GM19395 (cell line): ENCODE results near the gene CAMTA1.

Experiments
- ATAC-seq: cut with Tn5 transposase; IDR thresholded peaks from one replicate; pipeline ENCODE4 v1.9.1; 2021; ENCODE audit warnings: mild to moderate bottlenecking, moderate library complexity; ENCODE audit not compliant: unreplicated experiment

Gene CAMTA1

DNA sequence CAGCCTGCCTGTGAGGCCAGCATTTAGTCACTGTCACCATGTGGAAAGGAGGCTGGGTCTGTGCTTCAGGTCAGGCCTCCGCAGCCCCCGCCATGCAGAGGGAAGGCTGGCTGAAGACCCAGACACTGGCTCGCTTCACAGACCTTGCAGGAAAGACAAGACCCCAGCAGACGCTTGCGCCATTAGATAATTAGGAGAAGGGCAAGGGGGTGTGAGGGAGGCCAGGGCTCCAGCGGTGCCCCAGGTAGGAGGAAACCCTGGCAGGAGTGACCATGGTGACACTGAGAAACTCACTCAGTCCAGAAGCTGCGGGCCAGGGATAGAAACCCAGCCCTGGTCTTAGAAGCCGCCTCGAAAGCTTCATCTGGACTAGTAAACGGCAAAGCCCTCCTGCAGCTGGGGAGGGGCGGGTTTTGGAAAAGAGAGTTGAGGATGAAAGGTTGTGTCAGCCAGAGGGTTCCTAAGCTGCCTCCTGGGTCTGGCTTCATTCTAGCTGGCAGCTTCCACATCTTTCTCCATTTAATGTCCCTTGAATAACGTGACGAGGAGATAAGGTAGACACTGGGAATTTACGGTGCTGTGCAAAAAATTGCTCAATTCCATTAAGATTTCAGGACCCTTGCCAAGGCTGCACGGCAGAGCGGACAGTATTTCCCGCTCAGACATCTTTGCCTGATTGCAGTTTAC is 691.8 kb downstream of the CAMTA1 start:
- no peak for ATAC-seq

DNA sequence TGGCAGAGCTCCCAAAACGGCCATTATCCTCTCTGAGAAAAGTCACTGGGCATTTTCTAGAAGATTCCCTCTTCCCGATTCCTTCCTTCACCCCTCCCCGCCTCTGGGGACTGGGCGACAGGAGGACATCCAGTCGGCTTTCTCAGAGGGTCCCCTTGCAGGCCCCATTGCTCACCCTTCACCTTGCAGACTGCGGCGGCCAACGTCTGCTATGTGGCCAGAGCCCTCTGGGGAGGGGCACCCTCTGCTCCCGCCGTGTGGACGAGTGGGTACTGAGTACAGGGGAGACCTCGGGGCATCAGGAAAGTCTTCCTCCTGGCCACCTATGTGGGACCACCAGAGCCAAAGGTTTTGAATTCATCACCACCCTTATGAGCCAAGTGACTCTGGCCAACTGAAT is 692.3 kb downstream of the CAMTA1 start:
- ATAC-seq = no peak

DNA sequence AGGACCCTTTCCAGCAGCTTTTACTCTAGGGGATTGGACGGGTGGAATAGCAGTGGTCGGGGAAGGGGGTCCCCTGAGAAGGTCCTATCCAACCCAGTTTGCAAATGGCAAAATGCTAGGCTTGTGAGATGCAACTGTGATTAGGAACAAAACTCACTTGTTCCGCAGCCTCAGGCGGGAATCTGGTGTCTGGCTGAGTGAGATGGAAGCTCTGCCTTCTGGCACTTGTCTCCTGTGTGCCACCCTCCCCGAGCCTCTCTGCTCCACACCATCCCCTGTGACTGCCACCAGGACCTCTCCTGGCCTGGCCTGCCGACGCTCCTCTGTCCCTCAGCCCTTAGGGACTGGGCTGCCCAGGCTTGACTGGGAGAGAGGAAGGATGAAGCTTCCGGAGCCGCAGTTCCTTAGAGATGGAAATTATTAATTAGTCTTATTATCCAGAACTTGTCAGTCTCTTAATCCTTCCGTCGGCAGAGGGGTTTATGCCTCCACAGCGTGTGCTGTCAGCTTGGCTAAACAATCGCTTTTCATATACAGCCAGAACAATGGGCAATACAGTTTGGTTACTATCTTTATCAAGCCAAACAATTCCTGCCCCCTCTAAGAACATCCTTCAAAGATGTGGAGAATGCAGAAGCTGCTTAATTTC is 693.0 kb downstream of the CAMTA1 start:
- ATAC-seq = no peak

DNA sequence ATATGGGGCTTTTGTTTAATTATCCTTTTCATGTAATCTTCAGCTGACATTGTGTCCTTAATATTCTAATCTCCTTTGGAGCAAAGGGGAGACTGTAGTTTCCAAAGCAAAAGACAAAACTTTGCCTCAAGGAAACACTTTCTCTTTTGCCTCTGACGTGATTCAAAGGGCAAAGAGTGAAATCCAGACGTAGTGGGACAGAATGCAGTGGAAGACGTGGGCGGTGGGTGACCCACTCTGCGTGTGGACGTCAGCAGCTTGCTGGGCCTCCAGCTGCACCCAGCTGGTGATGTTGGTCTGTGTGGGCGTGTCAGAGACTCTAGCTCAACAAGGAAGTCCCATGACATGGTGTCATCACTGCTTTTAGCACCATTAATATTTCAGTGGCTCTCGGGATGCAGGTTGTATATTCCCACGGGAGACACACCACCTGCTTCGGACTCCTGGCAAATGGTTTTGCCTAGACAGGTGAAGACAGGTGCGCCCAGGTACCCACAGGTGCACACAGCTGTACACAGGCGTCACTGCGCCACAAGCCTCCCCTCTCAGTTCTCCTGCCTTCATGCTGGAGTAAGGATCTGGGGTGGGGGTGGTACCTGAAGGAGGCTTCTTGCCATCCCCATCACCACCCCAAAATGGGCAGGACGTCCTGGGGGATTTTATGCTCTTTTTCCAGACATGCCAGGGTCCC is 693.7 kb downstream of the CAMTA1 start:
- ATAC-seq = no peak

DNA sequence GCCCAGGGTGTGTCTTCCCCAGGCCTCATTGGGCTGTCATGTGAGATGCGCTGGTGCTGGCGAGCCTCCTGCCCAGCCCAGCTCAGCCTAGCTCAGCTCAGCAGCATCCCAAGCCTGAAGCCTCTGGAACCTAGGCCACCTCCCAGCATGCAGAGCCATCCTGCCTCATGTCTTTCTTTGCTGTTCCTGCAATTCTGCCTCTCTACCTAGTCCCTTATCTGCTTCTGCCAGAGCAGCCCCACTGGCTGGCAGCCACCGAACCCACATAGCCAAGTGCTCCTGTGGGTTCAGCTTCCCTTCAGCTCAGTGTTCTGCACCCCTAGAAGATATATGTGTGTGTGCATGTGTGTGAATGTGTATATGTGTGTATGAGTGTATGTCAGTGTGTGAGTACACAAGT is 694.3 kb downstream of the CAMTA1 start:
- no peak for ATAC-seq

DNA sequence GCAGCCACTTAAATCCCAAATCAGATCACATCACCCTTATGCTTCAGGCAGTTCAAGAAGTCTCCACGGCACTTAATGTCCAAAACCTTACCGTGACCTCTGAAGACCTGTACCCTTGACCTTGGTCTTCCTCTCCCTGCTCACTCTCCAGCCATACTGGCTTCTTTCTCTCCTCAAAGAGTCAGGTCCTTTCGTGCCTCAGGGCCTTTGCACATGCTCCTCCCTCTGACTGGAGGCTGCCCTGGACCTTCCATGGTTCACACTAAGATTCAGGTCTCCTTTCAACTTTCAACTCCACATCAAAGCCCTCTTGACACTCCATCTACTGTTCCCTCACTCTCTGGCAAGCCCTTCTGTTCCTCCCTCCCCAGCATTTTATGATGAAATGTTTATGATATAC is 695.9 kb downstream of the CAMTA1 start:
- no peak for ATAC-seq

DNA sequence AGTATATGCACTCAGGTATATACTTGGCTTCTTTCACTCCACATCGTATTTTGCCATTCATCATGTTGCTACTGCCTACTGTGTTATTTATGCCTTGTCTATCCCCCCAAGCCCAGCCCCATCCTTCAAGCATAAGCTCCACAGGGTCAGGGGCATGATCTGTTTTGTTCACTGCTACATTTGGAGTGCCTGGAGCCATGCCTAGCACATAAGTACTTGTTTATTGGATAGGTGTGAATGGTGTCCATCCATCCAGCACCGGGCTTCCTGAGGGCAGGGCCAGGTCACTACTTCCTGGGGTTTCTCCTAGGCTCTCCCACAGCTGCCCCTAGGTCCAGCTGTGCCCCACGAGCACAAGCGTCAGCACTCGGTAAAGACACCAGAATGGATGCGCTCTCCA is 696.8 kb downstream of the CAMTA1 start:
- no peak for ATAC-seq

DNA sequence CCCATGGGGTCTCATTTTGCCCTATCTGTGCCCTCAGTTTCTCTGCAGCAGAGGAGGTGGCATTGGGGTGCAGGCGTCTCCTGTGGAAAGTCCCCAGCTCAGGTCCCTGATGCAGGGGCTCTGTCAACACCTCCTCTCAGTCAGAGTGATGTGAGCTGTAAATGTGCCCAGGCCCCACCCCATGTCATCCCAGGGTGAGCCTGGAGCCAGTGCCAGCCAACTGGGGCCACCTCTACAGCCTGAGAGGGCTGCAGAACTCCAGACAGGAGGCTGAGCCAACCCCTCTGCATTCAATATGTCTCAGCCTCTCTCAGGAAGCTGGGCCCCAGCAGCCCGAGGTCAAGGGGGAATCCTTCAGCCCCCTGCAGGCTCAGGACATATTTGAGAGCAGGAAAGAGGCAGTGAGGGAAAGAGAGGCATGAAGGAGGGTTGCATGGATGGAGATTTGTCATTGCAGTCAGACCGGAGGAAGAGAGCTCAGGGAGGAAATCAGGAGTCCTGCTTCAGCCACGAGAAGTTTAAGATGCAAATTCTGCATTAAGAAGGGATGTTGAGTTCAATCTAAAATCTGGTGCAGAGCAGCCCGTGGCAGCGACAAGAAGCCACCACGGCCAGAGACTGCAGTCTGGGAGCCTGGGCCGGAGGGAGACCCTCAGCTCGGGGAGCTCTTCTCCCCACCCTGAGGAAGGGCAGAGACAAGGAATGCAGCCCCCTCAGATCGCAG is 697.7 kb downstream of the CAMTA1 start:
- no peak for ATAC-seq

DNA sequence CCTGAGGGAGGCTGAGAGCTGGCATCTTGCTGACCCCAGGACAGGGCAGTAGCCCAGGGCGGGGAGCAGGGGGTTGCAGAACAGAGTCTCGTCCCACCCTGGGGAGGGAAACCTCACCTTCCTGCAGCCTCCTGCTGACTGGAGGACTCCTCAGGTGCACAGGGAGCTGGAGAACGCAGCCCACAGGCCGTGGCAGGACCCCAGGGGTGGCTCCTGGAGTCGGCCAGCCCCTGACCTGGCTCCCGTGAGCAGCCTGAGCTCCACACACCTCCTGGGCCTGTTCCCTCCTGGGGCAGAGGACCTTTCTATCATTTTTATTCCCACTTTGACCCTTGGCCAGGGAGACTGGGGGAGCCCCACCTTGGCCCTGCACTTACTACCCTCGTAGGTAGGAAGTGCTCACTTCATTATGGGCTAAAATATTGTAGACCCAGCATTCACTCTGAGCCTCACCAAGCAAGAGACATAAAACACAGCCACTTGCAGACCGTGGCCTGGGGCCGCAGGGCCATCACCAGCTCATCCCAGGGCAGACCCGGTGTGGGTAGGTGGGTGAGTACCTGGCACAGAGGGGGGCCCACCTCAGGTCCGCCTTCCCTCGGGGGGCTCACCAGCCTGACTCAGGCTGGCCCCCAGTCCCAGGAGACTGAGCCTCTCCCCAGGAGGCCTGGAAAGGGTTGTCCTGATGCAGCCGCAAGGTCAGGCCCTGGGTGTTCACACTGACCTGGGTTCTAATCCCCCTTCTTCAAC is 698.6 kb downstream of the CAMTA1 start:
- ATAC-seq = no peak

DNA sequence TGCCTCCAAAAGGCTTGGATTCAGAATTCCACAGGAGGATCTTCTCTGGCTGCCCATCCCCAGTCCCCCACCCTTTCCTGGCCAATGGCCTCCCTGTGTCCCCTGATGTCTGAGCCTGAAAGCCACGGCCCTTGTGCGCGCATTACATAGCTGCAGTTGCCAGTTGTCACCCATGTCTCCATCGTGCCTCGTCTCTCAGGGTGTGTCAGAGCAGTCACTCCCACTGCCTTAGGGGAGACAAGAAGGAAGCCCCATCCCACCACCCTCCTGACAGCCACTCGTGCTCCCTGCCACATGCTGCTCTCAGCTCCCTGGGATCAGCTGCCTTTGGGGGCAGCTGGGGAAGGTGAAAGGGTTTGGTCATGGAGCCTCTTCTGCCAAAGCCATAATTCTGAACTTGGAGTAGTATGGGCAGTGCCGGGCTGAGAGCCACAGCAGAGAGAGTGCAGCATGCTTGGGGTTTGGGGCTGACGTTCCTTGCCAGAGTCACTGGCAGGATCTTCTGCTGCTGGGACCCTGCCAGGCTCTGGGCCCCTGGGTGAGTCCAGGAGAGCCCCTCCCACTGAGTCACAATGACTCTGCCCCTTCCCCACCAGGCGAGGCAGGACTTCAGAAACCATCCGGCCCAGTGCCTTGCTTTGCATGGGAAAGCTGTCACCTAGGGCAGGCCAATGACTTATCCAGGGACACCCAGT is 700.0 kb downstream of the CAMTA1 start:
- ATAC-seq = no peak

DNA sequence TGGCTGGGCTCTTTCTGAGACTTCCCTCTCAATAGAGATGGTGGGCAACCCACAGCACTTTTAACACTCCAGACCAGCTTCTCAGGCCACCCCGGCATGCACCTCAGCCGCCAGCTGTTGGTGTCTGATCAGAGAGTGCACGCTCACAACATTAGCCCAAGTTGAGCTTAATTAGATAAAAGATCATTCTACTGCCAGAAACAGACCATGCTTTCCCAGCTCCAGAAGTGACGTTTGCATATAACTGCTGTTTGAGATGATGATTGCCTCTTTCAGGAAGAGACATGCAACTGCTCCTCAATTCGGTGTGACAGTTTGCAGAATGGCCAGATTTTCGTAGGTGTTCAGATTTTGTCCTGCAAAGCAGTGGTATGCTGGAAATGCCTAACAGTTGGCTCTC is 700.6 kb downstream of the CAMTA1 start:
- ATAC-seq = no peak

DNA sequence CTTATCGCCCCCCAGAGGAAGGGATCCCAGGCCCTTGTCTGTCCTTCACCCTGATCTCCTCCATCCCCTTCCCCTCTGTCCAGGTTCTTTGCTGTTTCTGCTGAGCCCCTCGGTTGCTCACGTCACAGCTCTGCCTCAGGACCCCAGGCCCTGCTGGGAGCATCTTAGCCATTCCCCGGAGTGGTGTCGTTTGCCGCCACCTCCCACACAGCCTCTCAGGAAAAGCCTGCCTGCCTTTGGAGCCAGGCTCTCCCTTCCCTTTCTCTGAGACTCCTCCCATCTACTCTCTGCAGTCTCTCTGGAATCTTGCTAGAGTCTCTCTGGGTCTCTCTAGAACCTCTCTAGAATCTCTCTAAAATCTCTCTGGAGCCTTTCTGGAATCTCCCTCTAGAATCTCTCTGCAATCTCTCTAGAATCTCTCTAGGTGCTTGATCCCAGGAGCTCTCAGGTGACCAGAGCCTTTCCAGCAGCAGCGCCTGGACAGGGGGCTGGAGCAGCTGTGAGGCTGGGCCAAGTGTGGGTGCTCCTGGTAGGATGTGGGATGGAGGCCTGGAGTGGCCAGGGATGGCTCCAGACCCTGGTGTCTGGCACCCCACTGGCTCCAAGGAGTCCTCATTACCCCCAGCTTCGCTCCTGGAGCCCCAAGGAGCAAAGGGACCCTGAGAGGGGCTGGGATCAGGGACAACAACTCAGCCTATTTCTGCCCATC is 702.7 kb downstream of the CAMTA1 start:
- no peak for ATAC-seq

DNA sequence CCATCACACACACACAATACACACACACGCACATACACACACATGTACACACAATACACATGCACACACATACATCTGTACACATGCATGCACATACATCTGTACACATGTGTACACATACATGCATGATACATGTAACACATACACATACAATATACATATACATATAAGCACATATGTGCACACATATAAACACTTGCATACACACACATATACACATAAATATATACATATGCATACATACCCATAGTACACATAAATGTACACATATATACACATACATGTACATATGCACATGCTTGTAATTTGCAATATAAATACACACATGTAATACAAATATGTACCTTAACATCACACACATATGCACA is 703.2 kb downstream of the CAMTA1 start:
- no peak for ATAC-seq

DNA sequence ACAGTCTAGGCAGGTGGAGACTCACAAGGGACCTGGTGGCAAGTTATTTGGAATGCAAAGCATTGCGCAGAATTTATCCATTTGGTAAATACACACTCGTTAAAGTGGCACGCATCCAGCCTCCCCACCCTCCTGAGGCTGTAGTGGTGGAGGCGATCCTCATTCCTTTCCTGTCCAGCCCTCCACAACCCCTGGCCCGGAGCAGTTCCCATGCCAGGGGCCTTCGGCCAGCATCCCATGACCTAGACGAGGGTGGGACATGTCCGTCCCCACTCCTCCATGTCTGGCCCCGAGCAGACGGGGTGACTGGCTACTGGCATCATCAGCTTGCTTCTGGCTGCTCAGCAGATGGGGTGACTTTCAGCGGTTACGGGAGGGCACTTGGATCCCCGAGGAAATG is 704.3 kb downstream of the CAMTA1 start:
- ATAC-seq = no peak

DNA sequence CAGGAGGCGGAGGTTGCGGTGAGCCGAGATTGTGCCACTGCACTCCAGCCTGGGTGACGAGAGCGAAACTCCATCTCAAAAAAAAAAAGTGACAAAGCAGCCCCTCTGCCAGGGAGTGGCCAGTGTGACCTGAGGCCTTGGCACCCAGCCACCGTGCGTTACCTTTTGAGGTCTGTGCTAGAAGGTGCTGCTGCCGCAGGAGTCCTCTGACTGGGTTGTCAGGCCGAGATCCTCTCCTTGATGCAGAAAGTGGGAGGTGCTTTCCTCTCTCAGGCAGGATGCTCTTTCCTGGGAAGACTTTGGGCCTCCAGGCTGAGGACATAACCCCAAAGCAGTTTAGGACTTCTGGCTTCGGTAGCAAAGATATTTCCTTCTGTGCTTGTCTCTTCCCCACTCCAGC is 705.3 kb downstream of the CAMTA1 start:
- no peak for ATAC-seq

DNA sequence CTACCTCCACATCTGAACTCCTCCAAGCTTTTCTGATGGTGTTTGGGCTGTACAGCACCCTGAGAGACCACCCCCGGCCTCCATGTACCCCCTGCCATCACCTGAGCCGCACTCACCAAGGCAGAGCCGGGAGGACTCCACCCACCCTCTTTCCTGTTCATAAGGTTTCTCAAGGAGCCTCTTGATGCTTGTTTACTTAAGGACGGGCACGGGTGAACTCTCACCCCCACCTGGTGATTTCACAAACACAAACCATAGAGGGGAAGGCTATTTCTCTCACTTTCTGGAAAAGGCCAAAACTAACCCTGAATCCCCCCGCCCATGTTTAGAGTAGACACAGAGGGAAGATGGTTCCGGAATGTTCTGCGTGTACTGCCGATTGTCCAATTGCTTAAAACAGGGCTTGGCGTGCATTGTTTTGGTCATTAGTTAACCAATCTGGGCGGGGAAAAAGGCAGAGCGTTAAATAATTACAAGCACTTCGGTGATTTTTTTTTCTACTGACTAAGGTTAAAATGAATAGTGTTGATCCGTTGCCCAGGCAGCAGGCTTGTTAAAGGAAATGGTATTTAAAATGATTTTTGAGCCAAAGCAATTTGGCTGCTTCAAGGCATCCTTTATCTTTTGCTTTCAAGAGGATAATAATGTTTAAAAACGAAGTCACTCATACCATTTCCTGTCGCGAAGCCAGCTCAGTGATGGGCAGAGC is 706.0 kb downstream of the CAMTA1 start:
- no peak for ATAC-seq

DNA sequence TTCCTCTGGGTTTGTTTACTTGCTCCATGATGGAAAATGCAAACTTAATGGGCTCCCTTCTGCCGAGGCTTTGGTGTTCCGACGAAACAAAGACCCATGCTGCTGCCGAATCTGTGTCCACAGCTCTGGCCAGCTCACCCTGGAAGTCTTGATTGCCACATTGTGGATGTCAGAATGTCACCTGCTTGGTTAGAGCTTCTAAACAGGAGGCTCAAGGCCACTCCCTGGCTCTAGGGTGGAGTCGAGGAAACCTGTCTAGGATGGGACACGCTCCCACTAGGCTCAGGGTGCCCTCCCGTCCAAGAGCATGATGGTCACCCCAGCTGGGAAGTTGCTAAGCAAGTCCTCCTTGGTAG is 706.5 kb downstream of the CAMTA1 start:
- ATAC-seq = no peak

DNA sequence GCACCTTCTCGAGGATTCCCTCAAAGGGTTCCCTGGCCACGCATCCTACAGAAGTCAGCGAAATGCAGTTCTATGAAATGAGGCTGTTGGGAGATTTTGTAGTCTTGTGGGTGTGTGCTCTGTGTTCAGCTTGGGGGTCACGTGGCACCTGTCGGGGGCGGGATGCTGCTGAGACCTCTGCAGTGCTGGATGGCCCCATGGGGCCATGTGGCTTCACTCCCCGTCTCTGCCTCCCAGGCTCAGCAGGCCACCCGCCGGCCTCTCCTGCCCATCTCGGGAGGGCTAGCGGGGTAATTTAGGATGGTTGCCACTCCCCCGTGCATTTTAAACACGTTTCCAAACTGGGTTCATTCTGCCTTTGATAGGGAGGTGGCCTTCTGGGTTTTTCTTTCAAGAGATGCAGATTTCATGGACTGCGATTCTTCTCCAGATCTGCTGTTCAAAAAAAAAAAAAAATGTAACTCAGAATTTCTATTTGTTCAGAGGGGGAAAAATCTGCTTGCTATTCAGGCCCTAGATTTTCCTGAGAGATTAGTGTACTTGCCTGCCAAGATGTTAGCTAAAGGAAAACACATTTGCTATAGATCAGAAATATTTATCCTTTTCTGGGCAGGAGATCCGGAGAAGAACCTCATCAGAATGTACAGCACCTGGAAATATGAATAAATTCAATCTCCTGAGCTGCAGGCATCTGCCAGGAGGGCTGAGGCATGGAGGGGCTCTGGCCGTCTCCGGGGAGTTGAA is 708.6 kb downstream of the CAMTA1 start:
- no peak for ATAC-seq

DNA sequence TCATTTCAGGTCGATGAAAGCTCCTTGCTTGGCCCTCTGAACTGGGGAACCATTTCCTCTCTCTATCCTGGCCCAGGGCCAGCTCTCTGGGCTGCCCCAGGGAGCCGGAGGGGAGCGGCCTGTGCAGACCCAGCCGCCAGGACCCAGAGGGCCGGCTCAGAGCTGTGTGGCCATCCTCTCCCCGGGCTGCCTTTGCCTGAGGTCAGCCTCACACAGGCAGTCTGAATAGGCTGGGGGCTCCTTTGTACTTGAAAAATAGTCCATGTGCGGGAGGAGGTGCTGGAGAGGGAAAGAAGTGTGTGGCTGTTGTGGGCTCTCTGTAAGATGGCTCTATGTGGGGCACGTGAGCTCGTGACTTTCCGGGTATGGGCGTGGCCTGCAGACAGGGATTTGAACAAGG is 710.7 kb downstream of the CAMTA1 start:
- ATAC-seq = no peak
